OCI-LY1 (cell line): Measurements from ENCODE around the gene TPST1.

Experiments used
- H2AFZ ChIP-seq: fragments of 200-600 bp; sonication (generic), shearing (Covaris generic); 2 replicates; pipeline ENCODE4 v1.6.0; 2014; ENCODE audit warnings: antibody characterized with exemption, mild to moderate bottlenecking, low read length
- H3F3A ChIP-seq: fragments of 200-600 bp; sonication (generic), shearing (Covaris generic); 2 replicates; pipeline ENCODE4 v1.6.0; 2014; ENCODE audit warnings: mild to moderate bottlenecking, antibody characterized with exemption, low read length, moderate library complexity; ENCODE audit not compliant: insufficient read depth
- H3K27ac ChIP-seq: fragments of 200-600 bp; sonication (generic); 2 replicates; pipeline ENCODE4 v1.5.1; 2014; ENCODE audit warnings: low read length, mixed run types, mild to moderate bottlenecking, low read depth; ENCODE audit not compliant: poor library complexity, severe bottlenecking
- H3K27me3 ChIP-seq: fragments of 200-600 bp; sonication (generic); 2 replicates; pipeline ENCODE4 v1.6.0; 2014; ENCODE audit warnings: antibody characterized with exemption, mild to moderate bottlenecking, low read length, moderate library complexity; ENCODE audit not compliant: insufficient read depth
- H3K36me3 ChIP-seq: fragments of 200-600 bp; sonication (generic); 2 replicates; pipeline ENCODE4 v1.6.1; 2014; ENCODE audit warnings: mild to moderate bottlenecking, antibody characterized with exemption, low read length, moderate library complexity, mixed read lengths; ENCODE audit not compliant: insufficient read depth
- H3K4me1 ChIP-seq: fragments of 200-600 bp; sonication (generic); 2 replicates; pipeline ENCODE4 v1.5.1; 2014; ENCODE audit warnings: mild to moderate bottlenecking, low read length, moderate library complexity; ENCODE audit not compliant: insufficient read depth, severe bottlenecking
- H3K4me2 ChIP-seq: fragments of 200-600 bp; sonication (generic), shearing (Covaris generic); 2 replicates; pipeline ENCODE4 v1.6.1; 2014; ENCODE audit warnings: low read length
- H3K4me3 ChIP-seq: fragments of 200-600 bp; sonication (generic); 2 replicates; pipeline ENCODE4 v1.5.1; 2014; ENCODE audit warnings: low read length, low read depth, mild to moderate bottlenecking, mixed read lengths; ENCODE audit not compliant: poor library complexity, severe bottlenecking
- H3K79me2 ChIP-seq: fragments of 200-600 bp; shearing (Covaris generic); 2 replicates; pipeline ENCODE4 v1.6.1; 2016; ENCODE audit warnings: mixed run types, low read length, mixed read lengths; ENCODE audit not compliant: insufficient read depth
- H3K9ac ChIP-seq: fragments of 200-600 bp; sonication (generic), shearing (Covaris generic); 2 replicates; pipeline ENCODE4 v1.6.1; 2014; ENCODE audit warnings: mild to moderate bottlenecking, low read length, mixed read lengths
- H3K9me2 ChIP-seq: fragments of 200-600 bp; sonication (generic), shearing (Covaris generic); 2 replicates; pipeline ENCODE4 v1.6.1; 2014; ENCODE audit warnings: low read depth, mild to moderate bottlenecking, low read length, mixed read lengths
- H3K9me3 ChIP-seq: fragments of 200-600 bp; shearing (Covaris generic); 2 replicates; pipeline ENCODE4 v1.6.1; 2014; ENCODE audit warnings: low read length, mixed read lengths
- H4K20me1 ChIP-seq: fragments of 200-600 bp; sonication (generic), shearing (Covaris generic); 2 replicates; pipeline ENCODE4 v1.6.0; 2016; ENCODE audit warnings: mild to moderate bottlenecking, low read length; ENCODE audit not compliant: insufficient read depth
- EZH2 ChIP-seq: fragments of 200-600 bp; sonication (generic), shearing (Covaris generic); IDR thresholded peaks from 2 replicates; pipeline ENCODE4 v1.8.0; 2017; ENCODE audit warnings: borderline replicate concordance, mixed run types, mild to moderate bottlenecking, antibody characterized with exemption, low read length, moderate library complexity, mixed read lengths
- TF ChIP-seq, protein P1 (sequence below): fragments of 200-600 bp; sonication (generic), shearing (Covaris generic); IDR thresholded peaks from 2 replicates; pipeline ENCODE4 v1.5.1; 2017; ENCODE audit warnings: mild to moderate bottlenecking, antibody characterized with exemption, low read length, moderate library complexity, mixed read lengths

TPST1 gene

DNA sequence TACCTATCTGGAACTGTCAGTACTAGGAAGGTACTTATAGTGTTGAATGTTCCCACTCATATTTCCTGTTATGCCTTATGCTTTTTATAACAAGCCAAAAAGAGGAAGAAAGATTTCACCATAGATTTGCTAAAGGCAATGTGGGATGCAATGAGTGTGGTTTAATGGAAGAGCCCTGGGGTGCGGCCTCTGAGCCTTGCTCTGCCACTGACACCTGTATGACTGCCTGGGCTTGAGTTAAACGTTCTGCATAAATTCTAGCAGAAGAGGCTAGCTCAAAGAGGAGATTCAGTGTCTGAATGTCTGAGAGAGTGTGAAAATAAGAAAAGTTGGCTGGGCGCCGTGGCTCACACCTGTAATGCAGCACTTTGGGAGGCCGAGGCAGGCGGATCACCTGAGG, 143.8 kb downstream of the TPST1 start:
- Histone ChIP-seq H3K36me3 (no peaks in the 10 kb centered on the region), H3K4me3 (no peak overlapping the region), H3F3A (no peaks in the 10 kb centered on the region), H3K4me2 (no peak overlapping the region), H3K79me2 (no peaks in the 10 kb centered on the region), H4K20me1 (no peaks in the 10 kb centered on the region), H3K4me1 (no peaks in the 10 kb centered on the region), H3K9me2 (no peaks in the 10 kb centered on the region), H2AFZ (no peak overlapping the region), H3K9me3 (peaks cover 8% of the 10 kb centered on the region; the same call in 1 of the 2 replicates), H3K9ac (no peak overlapping the region), H3K27ac (no peak overlapping the region), H3K27me3 (peaks cover 6% of the 10 kb centered on the region; the same call in 1 of the 2 replicates)
- TF ChIP-seq, protein P1, sequence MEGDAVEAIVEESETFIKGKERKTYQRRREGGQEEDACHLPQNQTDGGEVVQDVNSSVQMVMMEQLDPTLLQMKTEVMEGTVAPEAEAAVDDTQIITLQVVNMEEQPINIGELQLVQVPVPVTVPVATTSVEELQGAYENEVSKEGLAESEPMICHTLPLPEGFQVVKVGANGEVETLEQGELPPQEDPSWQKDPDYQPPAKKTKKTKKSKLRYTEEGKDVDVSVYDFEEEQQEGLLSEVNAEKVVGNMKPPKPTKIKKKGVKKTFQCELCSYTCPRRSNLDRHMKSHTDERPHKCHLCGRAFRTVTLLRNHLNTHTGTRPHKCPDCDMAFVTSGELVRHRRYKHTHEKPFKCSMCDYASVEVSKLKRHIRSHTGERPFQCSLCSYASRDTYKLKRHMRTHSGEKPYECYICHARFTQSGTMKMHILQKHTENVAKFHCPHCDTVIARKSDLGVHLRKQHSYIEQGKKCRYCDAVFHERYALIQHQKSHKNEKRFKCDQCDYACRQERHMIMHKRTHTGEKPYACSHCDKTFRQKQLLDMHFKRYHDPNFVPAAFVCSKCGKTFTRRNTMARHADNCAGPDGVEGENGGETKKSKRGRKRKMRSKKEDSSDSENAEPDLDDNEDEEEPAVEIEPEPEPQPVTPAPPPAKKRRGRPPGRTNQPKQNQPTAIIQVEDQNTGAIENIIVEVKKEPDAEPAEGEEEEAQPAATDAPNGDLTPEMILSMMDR: no peak
- TF ChIP-seq EZH2: no peak

- H4K20me1 ChIP-seq: no peaks in the 10 kb centered on the region
- H3K9me2 ChIP-seq: no peaks in the 10 kb centered on the region
- TF ChIP-seq EZH2: no peak
- TF ChIP-seq, protein P1: no peak
- H3K36me3 ChIP-seq: no peaks in the 10 kb centered on the region
- H3K9ac ChIP-seq: no peak overlapping the region
- peaks cover 6% of the 10 kb centered on the region; the same call in 1 of the 2 replicates for H3K27me3 ChIP-seq
- no peak overlapping the region for H3K4me3 ChIP-seq
- H3K27ac ChIP-seq: no peak overlapping the region
- H3K9me3 ChIP-seq: peaks cover 8% of the 10 kb centered on the region; the same call in 1 of the 2 replicates
- H3K4me2 ChIP-seq: no peak overlapping the region
- no peaks in the 10 kb centered on the region for H3K4me1 ChIP-seq
- H3K79me2 ChIP-seq: no peaks in the 10 kb centered on the region
- H3F3A ChIP-seq: no peaks in the 10 kb centered on the region
- H2AFZ ChIP-seq: no peak overlapping the region
Observed at GRCh38 chr7:66352071-66352470, 146.9 kb downstream of the TPST1 start.

- H3K9me2 ChIP-seq: no peaks in the 10 kb centered on the region
- no peaks in the 10 kb centered on the region; the same call in 1 of the 2 replicates for H3K27me3 ChIP-seq
- no peaks in the 10 kb centered on the region for H3K4me1 ChIP-seq
- TF ChIP-seq EZH2: no peak
- TF ChIP-seq, protein P1: no peak
- no peak overlapping the region for H3K4me3 ChIP-seq
- no peak overlapping the region for H2AFZ ChIP-seq
- no peaks in the 10 kb centered on the region for H3K79me2 ChIP-seq
- no peaks in the 10 kb centered on the region for H3K9me3 ChIP-seq
- no peaks in the 10 kb centered on the region for H4K20me1 ChIP-seq
- no peak overlapping the region for H3K9ac ChIP-seq
- H3K27ac ChIP-seq: no peak overlapping the region
- no peaks in the 10 kb centered on the region for H3K36me3 ChIP-seq
- no peaks in the 10 kb centered on the region for H3F3A ChIP-seq
- no peak overlapping the region for H3K4me2 ChIP-seq
Observed at GRCh38 chr7:66353547-66353946, 148.4 kb downstream of the TPST1 start.
